Measurements from ENCODE around the gene ALB.
"Not testable (repeated sequence)": the region's sequence is repeated elsewhere in the genome, so short reads cannot be mapped to it uniquely, and the experiment has no call there.

DNA sequence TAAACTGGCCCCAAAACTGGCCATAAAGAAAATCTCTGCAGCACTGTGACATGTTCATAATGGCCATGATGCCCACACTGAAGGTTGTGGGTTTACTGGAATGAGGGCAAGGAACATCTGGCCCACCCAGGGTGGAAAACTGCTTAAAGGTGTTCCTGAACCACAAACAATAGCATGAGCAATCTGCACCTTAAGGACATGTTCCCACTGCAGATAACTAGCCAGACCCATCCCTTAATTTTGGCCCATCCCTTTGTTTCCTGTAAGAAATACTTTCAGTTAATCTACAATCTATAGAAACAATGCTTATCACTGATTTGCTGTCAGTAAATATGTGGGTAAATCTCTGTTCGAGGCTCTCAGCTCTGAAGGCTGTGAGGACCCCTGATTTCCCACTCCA is 46.9 kb upstream of the ALB start:
- TF ChIP-seq CTCF (IDR thresholded peaks at IDR 0.05); EZH2 (IDR thresholded peaks at IDR 0.05; ENCODE audit: borderline replicate concordance, insufficient read depth, low read depth, low read length, poor library complexity, severe bottlenecking): not testable (repeated sequence)
